ENCODE results near the gene MYT1. TPM values are rescaled to one million over a fixed set of nuclear protein-coding genes. Genes with fewer than 3 reads are reported as not detected.

The MYT1 gene
- total and polyA plus RNA-seq, 11 donors: 0.07 to 0.23 (median 0.09) TPM; not detected in 5

GRCh38 chr20:64219730-64220129 is 55.5 kb downstream of the MYT1 start:
- intact Hi-C loops (cut with DNase I): loop anchor here in 2 of 10 donors (5.0 kb wide), 1 partner anchor 38 kb away; the partner anchor contains the start of gene PCMTD2 (in 2 of the 2)
- H3K4me1 ChIP-seq: peaks cover 0 to 35% (median 29%) of the 10 kb centered on the region in 12 donors
- WGBS, 4 donors: 78 to 94% (median 83%) methylated on average over 5 to 16 of the region's 16 CpGs
- no peaks in the 10 kb centered on the region for H3K36me3 ChIP-seq
- peaks cover 0 to 3% (median 0%) of the 10 kb centered on the region in 9 donors for H3K27me3 ChIP-seq
- H3K4me3 ChIP-seq: no peak overlapping the region
- no peak for ATAC-seq
- DNase-seq: no peak
- no peaks in the 10 kb centered on the region for H3K9me3 ChIP-seq
- TF ChIP-seq POLR2A (IDR thresholded peaks at IDR 0.05): no peak
- no peak for TF ChIP-seq CTCF (IDR thresholded peaks at IDR 0.05)
- H3K27ac ChIP-seq: no peak overlapping the region

- H3K4me1 ChIP-seq: peaks cover 0 to 42% (median 35%) of the 10 kb centered on the region in 12 donors
- no peaks in the 10 kb centered on the region for H3K9me3 ChIP-seq
- H3K27ac ChIP-seq: no peak overlapping the region
- ATAC-seq (no peak), DNase-seq (no peak)
- no peak overlapping the region for H3K4me3 ChIP-seq
- H3K27me3 ChIP-seq: peaks cover 0 to 3% (median 0%) of the 10 kb centered on the region in 9 donors
- no peaks in the 10 kb centered on the region for H3K36me3 ChIP-seq
- WGBS, 4 donors: 74 to 87% (median 82%) methylated on average over 3 to 8 of the region's 8 CpGs
- intact Hi-C loops (cut with DNase I): loop anchor here in 2 of 10 donors (5.0 kb wide), 1 partner anchor 37 kb away; the partner anchor contains the start of gene PCMTD2 (in 2 of the 2)
- no peak for TF ChIP-seq CTCF (IDR thresholded peaks at IDR 0.05)
- TF ChIP-seq POLR2A (IDR thresholded peaks at IDR 0.05): no peak
Observed at GRCh38 chr20:64220420-64220819, 56.2 kb downstream of the MYT1 start.

DNA sequence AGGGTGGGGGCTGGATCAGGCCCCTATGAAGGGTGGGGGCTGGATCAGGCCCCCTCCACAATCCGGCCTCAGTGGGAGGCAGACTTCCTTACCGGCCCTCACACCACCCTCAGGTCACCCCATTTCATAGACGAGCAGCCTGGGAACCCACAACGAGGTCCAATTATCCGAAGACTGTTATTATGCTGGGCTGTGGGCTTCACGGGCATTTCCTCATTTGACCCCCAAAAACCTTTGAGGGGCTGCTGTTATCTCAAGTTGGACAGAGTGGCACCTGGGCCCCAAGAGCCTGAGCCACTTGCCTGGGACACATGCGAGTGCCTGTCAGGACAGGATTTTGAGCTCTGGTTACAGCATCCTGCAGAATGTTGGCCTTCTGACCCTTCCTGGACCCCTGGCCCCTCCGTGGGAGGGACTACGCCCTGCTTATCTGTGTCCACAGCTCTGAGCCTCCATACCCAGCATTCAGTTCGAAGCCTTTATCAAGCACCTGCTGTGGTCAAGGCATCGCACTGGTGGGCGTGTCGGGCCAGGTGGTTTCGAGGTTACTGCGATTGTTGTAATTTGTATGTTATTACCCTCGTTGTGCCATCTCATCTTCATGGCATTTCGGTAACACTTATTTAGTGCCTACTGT is 56.8 kb downstream of the MYT1 start:
- ATAC-seq (no peak), DNase-seq (no peak)
- Histone ChIP-seq H3K27me3 (peaks cover 0 to 3% (median 0%) of the 10 kb centered on the region in 9 donors), H3K36me3 (no peaks in the 10 kb centered on the region), H3K9me3 (no peaks in the 10 kb centered on the region), H3K4me1 (peaks cover 0 to 42% (median 36%) of the 10 kb centered on the region in 12 donors), H3K4me3 (no peak overlapping the region), H3K27ac (no peak overlapping the region)
- TF ChIP-seq POLR2A (IDR thresholded peaks at IDR 0.05) (no peak), CTCF (IDR thresholded peaks at IDR 0.05) (no peak)
- intact Hi-C loops (cut with DNase I): loop anchor here in 2 of 10 donors (5.0 kb wide), 1 partner anchor 36 kb away; the partner anchor contains the start of gene PCMTD2 (in 2 of the 2)
- 79 to 81% (median 79%) methylated on average over 17 of the region's 17 CpGs for WGBS, 4 donors

DNA sequence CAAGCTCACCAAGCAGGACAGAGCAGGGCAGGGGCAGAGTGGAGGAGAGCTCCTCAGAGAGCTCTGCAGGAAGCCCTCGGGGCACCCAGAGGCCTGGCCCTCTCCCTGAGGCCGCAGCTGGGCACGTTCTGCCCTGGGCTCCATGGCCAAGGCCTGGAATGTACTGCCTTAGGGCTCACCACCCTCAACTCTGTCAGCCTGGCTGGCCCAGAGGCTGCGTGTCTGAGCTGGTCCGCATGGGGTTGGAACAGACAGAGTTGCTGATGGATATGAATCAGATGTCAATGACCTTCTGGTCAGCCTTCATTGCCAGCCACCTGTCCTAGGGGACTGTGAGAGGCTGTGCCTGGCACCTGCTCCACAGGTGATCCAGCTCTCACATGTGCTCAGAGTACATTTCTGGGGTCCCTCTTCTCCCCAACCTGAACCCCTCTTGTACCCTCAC is 58.1 kb downstream of the MYT1 start:
- peak in 3 of 4 donors; percentile 11 to 27 (median 16) for ATAC-seq
- H3K27me3 ChIP-seq: peaks cover 0 to 3% (median 0%) of the 10 kb centered on the region in 9 donors
- DNase-seq: peak in 1 of 5 donors; percentile 40

More for the DNA sequence above, 58.1 kb downstream of the MYT1 start:
- 52 to 72% (median 69%) methylated on average over 5 of the region's 5 CpGs for WGBS, 4 donors
- H3K27ac ChIP-seq: peak overlapping the region in 2 of 12 donors; percentile 28 to 29
- no peak for TF ChIP-seq POLR2A (IDR thresholded peaks at IDR 0.05)
- no peak for TF ChIP-seq CTCF (IDR thresholded peaks at IDR 0.05)
- no peak overlapping the region for H3K4me3 ChIP-seq
- H3K36me3 ChIP-seq: no peaks in the 10 kb centered on the region
- H3K9me3 ChIP-seq: no peaks in the 10 kb centered on the region
- intact Hi-C loops (cut with DNase I): loop anchor here in 2 of 10 donors (5.0 kb wide), 1 partner anchor 35 kb away; the partner anchor contains the start of gene PCMTD2 (in 2 of the 2)
- H3K4me1 ChIP-seq: peaks cover 0 to 42% (median 33%) of the 10 kb centered on the region in 12 donors
